NCI-H82 treated with DMSO at 0.1 percent for 48 hours (cell line): ENCODE measurements around the gene CRAMP1.
"Not testable (repeated sequence)": the region's sequence is repeated elsewhere in the genome, so short reads cannot be mapped to it uniquely, and the experiment has no call there.

Experiments
- DNase-seq: peaks from one replicate; lab custom pipeline; 2025; ENCODE audit not compliant: unreplicated experiment; lab: John Stamatoyannopoulos, UW

CRAMP1 gene

DNA sequence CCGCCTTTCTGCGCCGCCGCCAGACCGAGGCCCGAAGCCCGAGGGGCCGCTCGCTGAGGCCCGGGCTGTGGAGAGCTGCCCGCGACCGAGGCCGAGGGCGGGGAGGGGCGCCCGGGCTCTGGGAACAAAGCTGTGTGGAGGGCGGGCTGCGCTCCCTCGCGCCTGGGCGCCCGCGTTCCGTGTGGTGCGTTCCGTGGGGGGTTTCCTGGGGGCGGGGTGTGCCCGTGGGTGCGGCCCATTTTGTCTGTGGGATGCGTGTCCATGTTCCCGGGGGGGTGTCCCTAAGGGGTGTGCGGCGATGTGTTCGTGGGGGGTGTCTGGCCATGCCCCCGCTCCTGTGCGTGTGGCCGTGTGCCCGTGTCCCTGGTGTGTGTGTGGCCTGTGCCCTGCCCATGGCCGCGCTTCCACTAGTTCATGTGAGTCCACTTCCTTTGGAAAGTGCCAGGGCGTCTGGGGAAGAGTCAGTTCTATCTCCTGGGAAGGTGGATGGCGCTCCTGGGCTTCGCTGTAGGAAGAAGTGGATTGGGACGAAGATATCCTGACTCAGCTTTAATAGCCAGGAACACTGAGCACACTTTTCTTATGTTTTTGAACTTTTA lies 66.4 kb downstream of the CRAMP1 start:
- no peak for DNase-seq

- no peak for DNase-seq
Observed at GRCh38 chr16:1680361-1680760, 68.2 kb downstream of the CRAMP1 start.

- DNase-seq, result no peak
Observed at GRCh38 chr16:1681032-1681431, 68.9 kb downstream of the CRAMP1 start.

- no peak for DNase-seq
Observed at GRCh38 chr16:1687427-1688316, 75.5 kb downstream of the CRAMP1 start.

GRCh38 chr16:1688807-1689560 lies 76.8 kb downstream of the CRAMP1 start:
- no peak for DNase-seq

- no peak for DNase-seq
Observed at GRCh38 chr16:1689853-1690252, 77.7 kb downstream of the CRAMP1 start.

GRCh38 chr16:1690810-1691209 lies 78.7 kb downstream of the CRAMP1 start:
- no peak for DNase-seq

- no peak for DNase-seq
Observed at GRCh38 chr16:1691276-1691675, 79.1 kb downstream of the CRAMP1 start.

- no peak for DNase-seq
Observed at GRCh38 chr16:1691956-1692355, 79.8 kb downstream of the CRAMP1 start.

DNA sequence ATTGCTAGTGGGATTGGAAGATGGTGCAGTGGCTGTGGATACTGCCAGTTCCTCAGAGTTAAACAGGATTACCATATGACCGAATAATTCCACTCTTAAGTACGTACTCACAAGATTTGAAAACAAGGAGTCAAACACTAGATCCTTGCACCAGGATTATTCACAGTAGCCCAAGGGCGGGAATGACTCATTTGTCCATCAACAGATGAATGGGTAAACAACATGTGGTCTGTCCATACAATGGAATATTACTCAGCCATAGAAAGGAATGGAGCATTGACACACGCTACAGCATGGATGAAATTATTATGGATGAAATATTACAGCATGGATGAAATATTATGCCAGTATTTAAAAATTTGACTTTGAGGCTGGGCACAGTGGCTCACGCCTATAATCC lies 84.7 kb downstream of the CRAMP1 start:
- DNase-seq, result no peak

DNA sequence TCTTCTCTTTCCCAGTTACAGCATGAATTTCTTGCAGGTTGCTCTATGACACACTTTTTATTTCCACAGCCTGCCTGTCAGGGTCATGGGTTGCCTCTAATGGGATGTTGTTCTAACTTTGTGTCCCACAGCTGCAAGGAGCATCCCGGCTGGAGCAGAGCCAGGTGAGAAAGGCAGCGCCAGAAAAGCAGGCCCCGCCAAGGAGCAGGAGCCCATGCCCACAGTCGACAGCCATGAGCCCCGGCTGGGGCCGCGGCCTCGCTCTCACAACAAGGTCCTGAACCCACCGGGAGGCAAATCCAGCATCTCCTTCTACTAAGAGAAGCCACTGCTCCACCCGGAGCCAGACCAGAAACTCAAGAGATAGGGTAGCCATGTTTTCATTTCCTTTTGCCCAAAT lies 86.5 kb downstream of the CRAMP1 start:
- DNase-seq, result no peak

GRCh38 chr16:1700246-1700645 lies 88.1 kb downstream of the CRAMP1 start:
- DNase-seq, result no peak

- no peak for DNase-seq
Observed at GRCh38 chr16:1701216-1701878, 89.2 kb downstream of the CRAMP1 start.

GRCh38 chr16:1705324-1705687 lies 93.1 kb downstream of the CRAMP1 start:
- not testable (repeated sequence) for DNase-seq

DNA sequence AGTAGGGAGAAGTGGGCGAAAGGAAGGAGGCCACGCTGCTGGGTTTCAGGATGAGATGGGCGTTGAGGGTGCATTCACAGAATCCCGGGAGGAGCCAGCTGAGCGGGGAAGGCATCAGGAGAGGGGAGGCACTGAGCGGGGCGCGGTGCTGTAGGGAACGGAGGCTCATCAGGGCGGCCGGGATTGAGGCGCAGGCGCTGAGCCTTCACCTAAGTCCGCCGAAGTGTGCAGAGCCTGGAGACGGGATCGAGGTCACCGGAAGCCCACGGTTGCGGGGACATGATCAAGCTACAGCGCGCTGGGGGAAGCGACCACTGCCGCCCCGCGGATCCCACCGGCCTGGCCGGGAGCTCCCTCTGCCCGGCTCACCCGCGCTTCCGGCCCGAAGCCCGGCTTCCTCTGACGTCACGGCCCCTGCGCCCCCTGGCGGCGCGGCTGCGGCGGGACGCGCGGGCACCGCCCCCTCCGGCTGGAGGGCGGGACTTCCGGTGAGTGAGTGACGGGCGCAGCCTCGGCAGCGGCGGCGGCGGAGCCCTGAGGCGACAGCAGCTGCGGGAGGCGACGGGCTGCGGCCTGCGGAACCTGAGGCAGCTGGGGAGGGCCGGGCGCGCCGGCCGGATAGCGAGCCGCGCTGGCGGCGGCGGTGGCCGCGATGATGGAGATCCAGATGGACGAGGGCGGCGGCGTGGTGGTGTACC lies 93.7 kb downstream of the CRAMP1 start, which contains the start of gene MAPK8IP3:
TSS of gene MAPK8IP3 (plus strand) at position 508 of the 698 bp plus-strand sequence. CDS start at position 653, 145 bp downstream.
- peak; percentile 58 for DNase-seq

GRCh38 chr16:1706386-1707192 lies 94.4 kb downstream of the CRAMP1 start:
- DNase-seq, result no peak

- no peak for DNase-seq
Observed at GRCh38 chr16:1707193-1707790, 95.1 kb downstream of the CRAMP1 start.

GRCh38 chr16:1708083-1708767 lies 96.1 kb downstream of the CRAMP1 start:
- DNase-seq, result no peak

DNA sequence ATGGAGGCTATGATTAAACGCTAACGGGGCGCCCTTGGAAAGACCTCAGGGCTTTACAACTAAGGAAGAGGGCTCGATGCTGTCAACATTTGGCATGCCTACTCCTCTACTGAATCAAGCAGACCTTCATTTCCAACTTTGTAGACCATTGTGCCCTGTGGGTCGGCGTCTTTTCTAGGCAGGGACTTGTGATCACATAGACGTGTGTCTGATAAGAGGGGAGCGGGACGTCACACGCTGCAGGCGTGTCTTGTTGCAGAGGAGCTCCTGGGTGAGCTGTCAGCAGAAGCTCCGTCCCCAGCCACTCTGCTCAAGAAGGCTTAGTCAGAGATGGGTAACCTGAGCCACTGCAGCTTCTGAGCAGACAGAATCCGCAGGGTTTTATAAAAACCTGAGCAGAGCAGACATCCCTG lies 96.6 kb downstream of the CRAMP1 start:
- DNase-seq, result no peak
